ENCODE results near the gene MAPK10.

- TF ChIP-seq SRSF9 (IDR thresholded peaks at IDR 0.05; ENCODE audit: borderline replicate concordance, low read depth, low read length) (no peak), MXI1 (IDR thresholded peaks at IDR 0.05; ENCODE audit: low read depth, low read length) (no peak), PATZ1 (CRISPR knock-in tag; IDR thresholded peaks at IDR 0.05; ENCODE audit: borderline replicate concordance) (no peak)
These were observed 156.7 kb downstream of the MAPK10 start for GRCh38 chr4:86203176-86203575.
